Measurements from ENCODE around the gene APEH. TPM values are rescaled to one million over a fixed set of nuclear protein-coding genes. Genes with fewer than 3 reads are reported as not detected.

APEH gene
- total RNA-seq, 6 experiments from 2014 or later, result 60.9 to 114 (median 90.5) TPM

GRCh38 chr3:49656541-49657112, 17.5 kb upstream of the APEH start:
- TF ChIP-seq POLR2A (IDR thresholded peaks at IDR 0.05), result no peak
- no peak for TF ChIP-seq CTCF (IDR thresholded peaks at IDR 0.05)
- no peaks in the 10 kb centered on the region for H3K27me3 ChIP-seq
- DNase-seq, result no peak
- H3K36me3 ChIP-seq, result no peaks in the 10 kb centered on the region
- ATAC-seq, result no peak
- no peak overlapping the region for H3K27ac ChIP-seq
- no peaks in the 10 kb centered on the region for H3K4me1 ChIP-seq
- no peaks in the 10 kb centered on the region for H3K9me3 ChIP-seq
- WGBS (ENCODE audit: insufficient coverage, low coverage, low lambda C conversion rate, missing lambda C conversion rate), result 65% methylated on average over 10 of the region's 18 CpGs
- H3K4me3 ChIP-seq, result no peak overlapping the region
- intact Hi-C loops (cut with DNase I), result loop anchor here in 1 of 2 donors (10.0 kb wide), 1 partner anchor 92 kb away; no protein-coding TSS in a partner anchor

- DNase-seq, result no peak
- no peak for TF ChIP-seq POLR2A (IDR thresholded peaks at IDR 0.05)
- WGBS (ENCODE audit: insufficient coverage, low coverage, low lambda C conversion rate, missing lambda C conversion rate), result 90% methylated on average over 2 of the region's 36 CpGs
Observed at GRCh38 chr3:49657208-49657915, 16.8 kb upstream of the APEH start.

GRCh38 chr3:49658711-49659110, 15.4 kb upstream of the APEH start:
- TF ChIP-seq POLR2A (IDR thresholded peaks at IDR 0.05) (no peak), CTCF (IDR thresholded peaks at IDR 0.05) (no peak)
- no peaks in the 10 kb centered on the region for H3K27me3 ChIP-seq

More at GRCh38 chr3:49657208-49657915, 16.8 kb upstream of the APEH start:
- Histone ChIP-seq H3K36me3 (no peaks in the 10 kb centered on the region), H3K4me1 (no peaks in the 10 kb centered on the region), H3K27ac (no peak overlapping the region), H3K9me3 (no peaks in the 10 kb centered on the region), H3K4me3 (no peak overlapping the region), H3K27me3 (no peaks in the 10 kb centered on the region)
- intact Hi-C loops (cut with DNase I), result loop anchor here in 1 of 2 donors (10.0 kb wide), 1 partner anchor 93 kb away; no protein-coding TSS in a partner anchor
- ATAC-seq, result no peak

GRCh38 chr3:49659756-49660155, 14.4 kb upstream of the APEH start:
- no peak for ATAC-seq
- no peak for DNase-seq
- no CpG with 5 or more reads among the region's 4 CpGs for WGBS (ENCODE audit: insufficient coverage, low coverage, low lambda C conversion rate, missing lambda C conversion rate)
- H3K4me1 ChIP-seq, result peaks cover 0 to 1% (median 0%) of the 10 kb centered on the region in 4 donors
- H3K4me3 ChIP-seq, result no peak overlapping the region
- H3K36me3 ChIP-seq, result no peaks in the 10 kb centered on the region
- no peak overlapping the region for H3K27ac ChIP-seq
- intact Hi-C loops (cut with DNase I), result loop anchor here in 1 of 2 donors (10.0 kb wide), 1 partner anchor 95 kb away; no protein-coding TSS in a partner anchor
- H3K9me3 ChIP-seq, result no peaks in the 10 kb centered on the region
- no peaks in the 10 kb centered on the region for H3K27me3 ChIP-seq
- TF ChIP-seq CTCF (IDR thresholded peaks at IDR 0.05) (no peak), POLR2A (IDR thresholded peaks at IDR 0.05) (no peak)

More at GRCh38 chr3:49658711-49659110, 15.4 kb upstream of the APEH start:
- no peak for ATAC-seq
- intact Hi-C loops (cut with DNase I), result loop anchor here in 1 of 2 donors (10.0 kb wide), 1 partner anchor 94 kb away; no protein-coding TSS in a partner anchor
- H3K4me3 ChIP-seq, result no peak overlapping the region
- H3K9me3 ChIP-seq, result no peaks in the 10 kb centered on the region
- H3K27ac ChIP-seq, result no peak overlapping the region
- no peak for DNase-seq
- no peaks in the 10 kb centered on the region for H3K4me1 ChIP-seq
- H3K36me3 ChIP-seq, result no peaks in the 10 kb centered on the region
- 71% methylated on average over 1 of the region's 2 CpGs for WGBS (ENCODE audit: insufficient coverage, low coverage, low lambda C conversion rate, missing lambda C conversion rate)

- intact Hi-C loops (cut with DNase I), result no loop called here
- TF ChIP-seq CTCF (IDR thresholded peaks at IDR 0.05) (no peak), POLR2A (IDR thresholded peaks at IDR 0.05) (no peak)
- ATAC-seq (no peak), DNase-seq (no peak)
- 60% methylated on average over 1 of the region's 14 CpGs for WGBS (ENCODE audit: insufficient coverage, low coverage, low lambda C conversion rate, missing lambda C conversion rate)
- H3K27me3 ChIP-seq, result no peaks in the 10 kb centered on the region
- H3K36me3 ChIP-seq, result no peaks in the 10 kb centered on the region
- no peaks in the 10 kb centered on the region for H3K9me3 ChIP-seq
- peaks cover 0 to 17% (median 7%) of the 10 kb centered on the region in 4 donors for H3K4me1 ChIP-seq
- H3K4me3 ChIP-seq, result no peak overlapping the region
- no peak overlapping the region for H3K27ac ChIP-seq
Observed at GRCh38 chr3:49661281-49661680, 12.9 kb upstream of the APEH start.
